Peyer's patch (tissue), 4 donors: ENCODE data around the gene NDUFS4.

ENCODE experiments used
- POLR2A ChIP-seq, 2 donors: fragments of 450-650 bp; IDR thresholded peaks; one replicate each; pipeline ENCODE4 v1.5.1; 2017; ENCODE audit warnings: antibody characterized with exemption in 2 of 2, mild to moderate bottlenecking in 2 of 2, moderate library complexity in 2 of 2
- TF ChIP-seq, protein P1 (sequence below), 6 experiments: fragments of 450-650 bp in 4 of 6; fragments of 200-600 bp in 2 of 6; sonication (generic) in 1 of 6; IDR thresholded peaks; one replicate each; pipeline ENCODE4 v1.5.1; 2017 to 2019; ENCODE audit warnings: antibody characterized with exemption in 6 of 6, mild to moderate bottlenecking in 3 of 6, moderate library complexity in 1 of 6

DNA sequence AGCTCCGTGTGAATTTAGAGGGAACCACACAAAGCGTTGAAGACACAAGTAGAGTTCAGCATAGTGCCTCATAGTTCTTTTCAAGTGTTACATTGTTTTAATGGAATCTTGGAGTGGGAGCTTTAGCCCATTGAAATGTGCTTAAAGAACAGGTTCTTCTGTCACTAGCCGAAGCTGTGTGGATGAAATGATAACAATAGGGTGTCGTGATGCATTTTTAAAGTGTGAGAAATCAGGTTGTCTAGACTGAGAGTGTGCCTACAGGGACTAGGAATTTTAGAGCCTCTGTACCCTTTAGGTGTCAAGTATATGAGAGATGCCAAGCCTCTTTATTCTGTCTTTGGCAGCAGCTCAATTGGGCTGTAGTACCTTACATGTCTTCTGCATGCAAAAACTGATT is 83.0 kb downstream of the NDUFS4 start:
- TF ChIP-seq, protein P1, sequence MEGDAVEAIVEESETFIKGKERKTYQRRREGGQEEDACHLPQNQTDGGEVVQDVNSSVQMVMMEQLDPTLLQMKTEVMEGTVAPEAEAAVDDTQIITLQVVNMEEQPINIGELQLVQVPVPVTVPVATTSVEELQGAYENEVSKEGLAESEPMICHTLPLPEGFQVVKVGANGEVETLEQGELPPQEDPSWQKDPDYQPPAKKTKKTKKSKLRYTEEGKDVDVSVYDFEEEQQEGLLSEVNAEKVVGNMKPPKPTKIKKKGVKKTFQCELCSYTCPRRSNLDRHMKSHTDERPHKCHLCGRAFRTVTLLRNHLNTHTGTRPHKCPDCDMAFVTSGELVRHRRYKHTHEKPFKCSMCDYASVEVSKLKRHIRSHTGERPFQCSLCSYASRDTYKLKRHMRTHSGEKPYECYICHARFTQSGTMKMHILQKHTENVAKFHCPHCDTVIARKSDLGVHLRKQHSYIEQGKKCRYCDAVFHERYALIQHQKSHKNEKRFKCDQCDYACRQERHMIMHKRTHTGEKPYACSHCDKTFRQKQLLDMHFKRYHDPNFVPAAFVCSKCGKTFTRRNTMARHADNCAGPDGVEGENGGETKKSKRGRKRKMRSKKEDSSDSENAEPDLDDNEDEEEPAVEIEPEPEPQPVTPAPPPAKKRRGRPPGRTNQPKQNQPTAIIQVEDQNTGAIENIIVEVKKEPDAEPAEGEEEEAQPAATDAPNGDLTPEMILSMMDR (IDR thresholded peaks at IDR 0.05): no peak
- no peak for TF ChIP-seq POLR2A (IDR thresholded peaks at IDR 0.05)
